Kidney tubule cell (primary cell): Measurements from ENCODE around the gene DDX17.

Experiments
- DNase-seq: peaks from one replicate; pipeline ENCODE4 v3.0.0-alpha.2; 2018; ENCODE audit warnings: low spot score

Gene DDX17

GRCh38 chr22:38465673-38466490, 40.2 kb downstream of the DDX17 start:
- DNase-seq = no peak

DNA sequence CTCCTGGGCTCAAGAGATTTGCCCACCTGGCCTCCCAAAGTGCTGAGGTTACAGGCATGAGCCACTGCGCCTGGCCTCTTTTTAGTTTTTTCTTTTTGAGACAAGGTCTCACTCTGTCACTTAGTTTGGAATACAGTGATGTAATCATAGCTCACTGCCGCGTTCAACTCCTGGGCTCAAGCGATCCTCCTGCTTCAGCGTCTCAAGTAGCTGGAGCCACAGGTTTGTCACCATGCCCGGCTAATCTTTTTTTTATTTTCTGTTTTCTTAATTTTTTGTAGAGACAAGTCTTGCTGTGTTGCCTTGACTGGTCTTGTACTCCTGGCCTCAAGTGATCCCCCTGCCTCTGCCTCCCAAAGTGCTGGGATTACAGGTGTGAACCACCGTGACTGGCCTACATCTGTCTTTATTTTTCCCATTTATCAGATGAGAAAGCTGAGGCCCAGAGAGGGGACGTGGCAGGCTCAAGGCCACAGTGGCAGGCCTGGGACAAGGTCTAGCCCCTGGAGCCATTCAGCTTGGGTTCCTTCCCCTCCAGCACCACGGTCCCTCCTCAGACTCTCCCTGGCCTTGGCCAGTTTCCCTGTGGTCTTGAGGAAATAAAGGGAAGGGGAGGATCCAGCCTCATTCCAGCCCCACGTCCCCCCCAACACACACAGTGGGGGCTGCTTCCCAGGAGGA, 41.0 kb downstream of the DDX17 start:
- no peak for DNase-seq

- DNase-seq = peak; percentile 63
These were observed 42.9 kb downstream of the DDX17 start for GRCh38 chr22:38462960-38463784.

DNA sequence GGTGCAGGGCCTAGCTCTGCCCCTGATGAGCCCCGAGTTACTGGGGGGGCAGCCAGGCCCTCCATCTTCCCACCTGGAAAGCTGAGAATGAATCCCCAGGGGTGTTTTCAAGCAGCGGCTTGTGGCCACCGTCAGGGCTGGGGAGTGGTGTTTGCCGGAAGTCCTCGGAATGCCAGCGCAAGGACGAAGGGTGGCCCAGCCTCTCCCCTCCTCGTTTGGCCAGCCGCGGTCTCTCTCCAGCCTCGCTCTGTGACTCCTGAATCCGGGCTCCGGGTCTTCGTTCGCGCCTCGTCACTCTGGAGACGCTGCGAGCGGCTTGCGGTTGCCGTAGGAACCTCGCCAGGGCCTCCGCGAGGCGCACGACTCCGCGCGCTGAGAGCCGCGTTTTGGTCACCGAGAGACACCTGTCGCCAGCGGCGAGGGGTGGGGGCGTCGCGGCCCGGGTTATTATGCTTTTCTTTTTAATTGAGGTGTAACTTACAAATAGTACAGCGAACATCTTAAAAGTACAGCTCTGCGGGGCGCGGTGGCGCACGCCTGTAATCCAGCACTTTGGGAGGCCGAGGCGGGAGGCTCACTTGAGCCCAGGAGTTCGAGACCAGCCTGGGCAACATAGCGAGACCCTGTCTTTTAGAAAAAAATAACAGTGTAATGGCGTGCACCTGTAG, 44.6 kb downstream of the DDX17 start:
- peak; percentile 86 for DNase-seq

- no peak for DNase-seq
These were observed 45.1 kb downstream of the DDX17 start for GRCh38 chr22:38461057-38461413.

DNA sequence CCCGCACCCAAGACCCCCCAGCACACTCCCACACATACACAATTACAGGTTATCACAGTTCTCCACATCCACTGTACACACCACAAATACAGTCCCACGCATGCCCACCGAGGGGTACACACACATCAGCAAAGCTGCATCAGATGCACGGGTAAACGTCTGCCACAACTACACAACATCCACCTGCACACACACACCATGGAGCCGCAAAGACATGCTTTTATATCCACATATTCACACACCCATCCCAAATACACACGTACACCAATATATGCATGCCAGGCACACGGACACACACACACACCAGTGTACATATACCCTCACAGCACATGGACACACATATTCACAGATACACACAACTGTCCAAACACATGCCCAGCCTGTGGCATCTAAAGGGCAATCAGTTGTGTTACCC, 45.7 kb downstream of the DDX17 start:
- DNase-seq = no peak

DNA sequence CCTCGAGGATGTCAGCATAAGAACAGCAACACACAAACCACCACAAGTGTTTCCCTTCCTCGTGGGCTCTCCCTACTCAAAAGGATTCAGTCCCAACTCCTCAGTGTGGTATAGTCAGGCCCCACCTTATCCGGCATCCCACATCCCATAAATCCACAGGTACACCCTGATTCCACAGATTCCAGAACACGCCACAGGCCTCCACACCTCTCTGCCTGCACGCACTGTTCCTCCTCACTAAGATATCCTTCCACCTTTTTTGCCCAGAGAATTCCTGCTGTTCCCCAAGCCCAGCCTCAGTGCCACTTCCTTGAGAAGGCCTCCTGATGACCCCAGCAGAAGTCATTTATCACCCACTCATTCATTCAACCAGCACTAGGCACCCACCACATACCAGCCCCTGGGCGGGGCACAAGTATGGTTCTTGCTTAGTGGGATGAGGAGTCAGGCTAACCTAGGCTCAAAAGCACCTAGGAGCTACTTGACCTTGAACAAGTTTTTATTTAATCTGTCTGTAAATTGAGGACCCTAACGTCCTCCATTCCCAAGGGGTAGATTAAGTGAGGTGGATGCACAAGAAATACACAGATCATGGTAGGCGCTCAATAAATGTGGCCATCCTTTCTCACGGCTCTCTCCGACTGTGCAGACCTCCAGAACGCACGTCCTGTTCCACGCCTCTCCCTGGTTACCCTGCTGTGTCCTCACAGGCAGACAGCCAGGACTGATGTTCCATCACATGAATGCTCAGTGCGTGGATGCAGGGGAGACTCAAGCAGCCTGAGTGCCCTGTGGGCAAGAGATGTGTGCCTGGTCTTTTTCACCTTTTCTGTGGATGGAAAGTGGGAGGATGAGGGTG, 49.0 kb downstream of the DDX17 start:
- DNase-seq = no peak

DNA sequence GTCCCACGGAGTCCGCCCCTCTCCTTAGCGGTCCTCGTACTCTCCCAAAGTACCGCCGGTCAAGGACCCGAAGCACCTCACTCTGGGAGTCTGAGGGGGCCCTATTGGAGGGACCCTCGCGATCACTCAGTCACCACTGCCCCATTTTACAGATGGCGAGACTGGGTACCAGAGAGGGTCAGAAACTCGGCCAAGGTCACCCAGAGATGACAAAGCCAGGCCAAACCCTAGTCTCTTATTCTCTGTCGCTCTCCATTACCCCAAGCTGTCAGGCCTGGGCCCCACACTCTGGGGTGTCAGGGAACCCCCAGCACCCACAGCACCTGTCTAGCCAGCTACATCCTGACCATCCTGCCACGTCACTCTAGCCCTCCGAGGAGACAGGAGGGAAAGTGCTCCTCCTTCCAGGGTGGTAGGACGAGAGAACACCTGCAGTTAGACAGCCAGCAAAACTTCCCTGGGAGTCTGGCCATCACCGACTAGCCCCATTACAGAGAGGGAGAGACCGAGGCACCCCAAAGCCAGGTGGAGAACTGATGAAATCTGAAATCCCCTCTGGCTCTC, 49.8 kb downstream of the DDX17 start:
- no peak for DNase-seq

GRCh38 chr22:38455530-38456271, 50.4 kb downstream of the DDX17 start:
- DNase-seq = no peak

GRCh38 chr22:38455076-38455529, 51.0 kb downstream of the DDX17 start, which contains the start of gene KCNJ4:
KCNJ4 (minus strand) TSS chr22:38455199; CDS start chr22:38428132, 27,067 bp downstream.
- DNase-seq = no peak

DNA sequence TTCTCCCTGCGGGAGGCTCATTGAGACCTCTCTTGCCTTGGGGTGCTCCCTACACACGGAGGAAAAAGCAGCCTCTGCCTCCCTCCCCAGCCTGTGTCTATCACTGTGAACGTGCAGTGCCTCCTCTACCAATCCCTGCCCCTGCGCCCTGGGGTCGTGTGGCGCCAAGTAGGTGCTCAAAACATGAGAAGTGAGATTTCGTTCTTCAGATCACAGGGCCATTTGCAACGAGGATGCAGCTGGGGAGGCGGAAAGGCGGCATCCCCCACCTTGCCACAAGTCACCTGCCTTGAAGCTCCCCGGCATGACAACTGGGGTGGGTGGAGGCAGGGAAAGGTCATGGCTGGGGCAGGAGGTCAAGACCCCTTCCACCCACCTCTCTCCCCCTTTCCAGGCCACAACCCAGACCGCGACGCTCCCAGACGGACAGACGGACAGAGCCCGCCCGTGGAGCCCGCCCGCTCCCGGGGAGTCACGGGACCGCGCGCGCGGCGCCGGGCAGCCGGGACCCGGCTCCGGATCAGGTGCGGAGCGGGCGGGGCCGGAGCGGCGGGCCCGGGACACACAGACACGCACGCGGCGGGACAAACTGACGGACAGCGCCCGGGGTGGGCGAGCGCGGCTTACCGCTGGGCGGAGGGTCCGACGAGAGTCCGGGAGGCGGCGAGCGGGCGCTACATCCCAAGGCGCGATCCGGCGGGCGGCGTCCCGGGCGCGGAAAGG, 51.6 kb downstream of the DDX17 start:
- no peak for DNase-seq

DNA sequence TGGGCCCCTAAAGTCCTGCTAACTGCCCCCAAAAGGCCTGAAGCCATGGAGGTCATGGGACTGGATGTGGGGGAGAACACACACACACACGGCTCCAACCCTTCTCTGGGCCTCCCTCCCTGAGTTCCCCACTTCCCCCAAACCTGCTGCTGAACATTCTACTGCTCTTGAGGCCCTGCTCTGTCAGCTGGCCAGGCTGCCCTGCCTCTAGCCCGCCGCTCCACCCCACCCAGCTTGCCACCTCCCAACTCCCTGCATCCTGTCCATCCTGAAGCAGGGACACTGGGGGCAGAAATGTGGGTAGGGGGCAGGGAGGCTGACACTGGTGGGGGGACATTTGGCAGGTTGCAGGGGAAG, 52.1 kb downstream of the DDX17 start:
- DNase-seq = no peak

DNA sequence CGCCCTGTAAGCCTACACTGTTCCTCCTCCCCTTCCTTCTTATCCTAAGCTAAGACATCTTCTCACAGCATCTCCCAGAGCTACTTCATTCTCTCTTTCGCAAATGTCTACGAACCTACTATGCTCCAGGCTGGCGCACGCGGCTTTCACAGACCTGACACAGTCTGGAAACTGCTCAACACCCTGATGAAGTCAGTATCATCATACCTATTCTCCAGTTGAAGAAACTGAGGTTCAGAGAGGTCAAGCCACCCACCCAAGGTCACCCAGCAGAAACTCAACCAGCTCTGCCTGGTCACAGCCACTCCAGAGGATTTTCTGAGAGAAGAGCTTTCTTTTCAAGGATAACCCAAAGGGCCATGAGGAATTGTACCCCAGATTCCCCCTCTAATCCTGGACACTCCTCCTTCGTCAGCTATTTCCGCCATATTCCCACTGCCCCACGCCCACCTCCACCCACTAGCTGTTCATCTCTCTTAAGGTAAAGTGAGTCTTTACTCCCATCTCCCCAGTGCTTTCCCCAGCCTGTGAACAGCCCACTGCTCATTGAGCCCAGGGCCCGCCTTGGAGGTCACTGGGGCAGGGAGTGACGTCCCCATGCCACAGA, 52.9 kb downstream of the DDX17 start:
- DNase-seq = no peak

DNA sequence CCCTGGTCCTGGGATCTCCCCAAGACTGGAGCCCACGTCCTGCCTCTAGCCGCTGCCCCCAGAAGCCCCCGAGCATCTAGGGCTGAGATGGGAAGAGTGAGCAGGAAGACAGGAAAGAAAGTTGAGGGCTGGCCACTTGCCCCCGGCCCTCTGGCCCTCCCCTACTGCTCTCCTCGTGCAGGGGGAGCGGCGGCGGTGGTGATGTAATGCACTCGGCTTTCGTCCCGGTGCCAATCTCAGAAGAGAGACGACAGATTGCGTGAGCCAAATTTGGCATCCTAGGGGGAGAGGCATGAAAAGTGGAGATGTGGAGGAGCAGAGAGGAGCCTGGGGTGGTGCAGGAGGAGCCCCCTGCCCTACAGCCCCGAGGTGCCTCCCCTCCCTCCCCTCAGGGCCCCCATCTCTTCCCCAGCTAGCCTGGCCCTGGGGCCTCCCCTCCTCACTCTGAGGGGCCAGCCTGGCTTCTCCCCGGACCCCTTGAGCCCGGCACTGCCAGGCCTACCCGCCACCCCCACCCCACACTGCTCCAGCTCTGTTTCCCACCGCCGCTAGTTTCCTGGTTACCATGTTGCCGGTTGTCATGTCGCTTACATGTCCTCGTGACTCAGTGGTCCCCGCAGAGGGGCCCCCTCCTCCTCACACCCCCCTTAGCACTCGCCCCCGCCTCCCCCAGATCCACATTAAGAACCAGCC, 53.6 kb downstream of the DDX17 start:
- DNase-seq = no peak

- no peak for DNase-seq
These were observed 54.2 kb downstream of the DDX17 start for GRCh38 chr22:38451864-38452263.

- DNase-seq = no peak
These were observed 54.7 kb downstream of the DDX17 start for GRCh38 chr22:38451404-38451803.

GRCh38 chr22:38450234-38450797, 55.8 kb downstream of the DDX17 start:
- DNase-seq = no peak

DNA sequence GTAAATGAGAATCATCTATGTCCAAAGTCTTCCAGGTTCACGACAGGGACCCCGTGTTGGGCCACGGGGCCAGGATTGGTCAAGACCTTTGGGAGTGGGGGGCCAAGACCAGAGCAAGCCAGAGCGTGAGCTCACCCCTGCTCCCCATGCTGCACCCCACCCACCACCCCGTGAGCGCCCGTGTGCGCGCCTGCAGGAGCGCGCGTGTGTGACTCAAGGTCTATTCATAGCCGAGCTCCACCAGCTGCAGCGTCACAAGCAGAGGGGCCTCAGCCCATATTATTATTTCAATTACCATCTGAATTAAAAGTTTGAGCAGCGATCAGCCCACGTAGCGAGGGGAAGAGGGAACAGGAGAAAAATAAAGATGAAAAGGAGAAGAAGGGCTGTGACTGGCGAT, 56.3 kb downstream of the DDX17 start:
- no peak for DNase-seq
